ENCODE data around the gene MAPRE3.

DNA sequence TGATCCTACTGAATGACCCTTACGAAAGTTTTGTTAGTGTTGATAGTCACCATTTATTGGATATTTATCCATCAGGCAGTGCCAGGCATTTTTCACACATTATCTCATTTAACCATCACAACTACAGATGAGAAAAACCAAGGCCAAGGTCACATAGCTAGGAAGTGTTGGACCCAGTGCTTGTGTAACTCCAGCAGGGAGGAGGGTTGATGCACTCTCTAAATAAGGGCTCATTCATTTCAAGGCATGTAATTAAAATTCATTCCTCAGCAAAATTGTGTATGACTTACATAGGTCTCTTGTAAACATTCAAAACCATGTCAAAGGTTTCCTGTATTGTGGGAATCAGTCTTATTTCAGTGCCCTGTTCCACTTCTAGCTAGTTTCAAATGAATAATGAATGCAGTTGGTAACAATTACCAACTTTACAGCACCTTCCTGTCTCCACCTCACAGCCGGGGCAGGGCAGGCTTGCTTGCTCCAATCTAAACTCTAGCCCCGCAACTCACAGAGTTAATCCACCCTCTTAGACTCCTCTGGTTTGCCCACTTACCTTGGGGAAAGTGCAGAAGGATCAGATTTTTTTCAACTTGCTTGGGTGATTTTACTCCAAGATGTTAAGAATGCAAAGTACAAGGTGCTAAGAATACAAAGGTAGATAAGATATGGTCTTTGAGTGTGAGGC, 5.8 kb upstream of the MAPRE3 start:
- TF ChIP-seq YY1 (IDR thresholded peaks at IDR 0.05; ENCODE audit: insufficient read depth, insufficient read length) (no peak), ZNF274 (IDR thresholded peaks at IDR 0.05; ENCODE audit: low read depth, low read length) (no peak)

Measured in NT2/D1 (cell line).